ENCODE results near the gene CITED4. TPM values are rescaled to one million over a fixed set of nuclear protein-coding genes. Genes with fewer than 3 reads are reported as not detected.

The CITED4 gene
- total and polyA plus RNA-seq, 7 donors, result 3.0 to 59.8 (median 23.5) TPM; not detected in 2

- no peak for DNase-seq
- no peak overlapping the region for H3K4me3 ChIP-seq
- WGBS, 2 donors, result 76 to 87% methylated on average over 2 of the region's 2 CpGs
- intact Hi-C loops (cut with DNase I), result no loop called here
- peaks cover 0 to 11% (median 0%) of the 10 kb centered on the region in 4 donors for H3K4me1 ChIP-seq
- TF ChIP-seq, protein P1, sequence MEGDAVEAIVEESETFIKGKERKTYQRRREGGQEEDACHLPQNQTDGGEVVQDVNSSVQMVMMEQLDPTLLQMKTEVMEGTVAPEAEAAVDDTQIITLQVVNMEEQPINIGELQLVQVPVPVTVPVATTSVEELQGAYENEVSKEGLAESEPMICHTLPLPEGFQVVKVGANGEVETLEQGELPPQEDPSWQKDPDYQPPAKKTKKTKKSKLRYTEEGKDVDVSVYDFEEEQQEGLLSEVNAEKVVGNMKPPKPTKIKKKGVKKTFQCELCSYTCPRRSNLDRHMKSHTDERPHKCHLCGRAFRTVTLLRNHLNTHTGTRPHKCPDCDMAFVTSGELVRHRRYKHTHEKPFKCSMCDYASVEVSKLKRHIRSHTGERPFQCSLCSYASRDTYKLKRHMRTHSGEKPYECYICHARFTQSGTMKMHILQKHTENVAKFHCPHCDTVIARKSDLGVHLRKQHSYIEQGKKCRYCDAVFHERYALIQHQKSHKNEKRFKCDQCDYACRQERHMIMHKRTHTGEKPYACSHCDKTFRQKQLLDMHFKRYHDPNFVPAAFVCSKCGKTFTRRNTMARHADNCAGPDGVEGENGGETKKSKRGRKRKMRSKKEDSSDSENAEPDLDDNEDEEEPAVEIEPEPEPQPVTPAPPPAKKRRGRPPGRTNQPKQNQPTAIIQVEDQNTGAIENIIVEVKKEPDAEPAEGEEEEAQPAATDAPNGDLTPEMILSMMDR (IDR thresholded peaks at IDR 0.05), result no peak
- TF ChIP-seq POLR2AphosphoS5 (IDR thresholded peaks at IDR 0.05) (no peak), POLR2A (IDR thresholded peaks at IDR 0.05) (no peak), EP300 (IDR thresholded peaks at IDR 0.05) (no peak)
- no peaks in the 10 kb centered on the region for H3K36me3 ChIP-seq
- H3K27ac ChIP-seq, result no peak overlapping the region
- H3K9me3 ChIP-seq, result peaks cover 5 to 13% (median 8%) of the 10 kb centered on the region in 4 donors
- no peaks in the 10 kb centered on the region for H3K27me3 ChIP-seq
Measured at GRCh38 chr1:40890771-40891170, 28.6 kb upstream of the CITED4 start.

GRCh38 chr1:40887652-40888051 lies 25.5 kb upstream of the CITED4 start:
- H3K4me3 ChIP-seq, result no peak overlapping the region
- peaks cover 0 to 20% (median 9%) of the 10 kb centered on the region in 4 donors for H3K4me1 ChIP-seq
- no peak for DNase-seq
- peaks cover 0 to 9% (median 6%) of the 10 kb centered on the region in 3 donors for H3K27me3 ChIP-seq
- no peaks in the 10 kb centered on the region for H3K9me3 ChIP-seq
- intact Hi-C loops (cut with DNase I), result no loop called here
- WGBS, 2 donors, result 95% methylated on average over 6 of the region's 6 CpGs
- H3K36me3 ChIP-seq, result no peaks in the 10 kb centered on the region
- H3K27ac ChIP-seq, result no peak overlapping the region
- no peak for TF ChIP-seq POLR2A (IDR thresholded peaks at IDR 0.05)
- TF ChIP-seq EP300 (IDR thresholded peaks at IDR 0.05), result no peak
- TF ChIP-seq, protein P1 (IDR thresholded peaks at IDR 0.05), result no peak
- TF ChIP-seq POLR2AphosphoS5 (IDR thresholded peaks at IDR 0.05), result no peak

DNA sequence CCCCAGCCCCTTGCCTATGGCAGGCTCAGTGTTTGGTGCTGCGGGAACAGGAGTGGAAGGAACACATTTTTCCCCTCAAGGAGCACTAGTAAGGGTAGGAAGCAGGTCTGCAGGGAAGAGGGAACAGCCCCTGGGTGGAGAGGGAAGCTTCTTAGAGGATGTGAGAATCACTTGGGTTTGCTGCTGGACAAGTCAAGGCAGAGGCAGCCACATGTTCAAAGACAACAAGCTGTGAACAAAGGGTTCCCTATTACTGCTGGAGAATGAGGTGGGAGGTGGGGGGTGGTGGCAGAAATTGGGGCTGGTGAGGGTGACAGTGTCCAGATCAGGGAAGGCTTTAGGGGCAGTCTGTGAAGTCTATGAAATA lies 24.8 kb upstream of the CITED4 start:
- no peak overlapping the region for H3K4me3 ChIP-seq
- intact Hi-C loops (cut with DNase I), result no loop called here
- DNase-seq, result no peak
- no peak overlapping the region for H3K27ac ChIP-seq
- no peaks in the 10 kb centered on the region for H3K9me3 ChIP-seq
- H3K36me3 ChIP-seq, result no peaks in the 10 kb centered on the region
- WGBS, 2 donors, result 73 to 87% methylated on average over 1 of the region's 1 CpG
- peaks cover 0 to 20% (median 9%) of the 10 kb centered on the region in 4 donors for H3K4me1 ChIP-seq
- TF ChIP-seq, protein P1 (IDR thresholded peaks at IDR 0.05), result no peak
- no peak for TF ChIP-seq POLR2AphosphoS5 (IDR thresholded peaks at IDR 0.05)
- TF ChIP-seq EP300 (IDR thresholded peaks at IDR 0.05), result no peak
- no peak for TF ChIP-seq POLR2A (IDR thresholded peaks at IDR 0.05)
- H3K27me3 ChIP-seq, result peaks cover 0 to 9% (median 6%) of the 10 kb centered on the region in 3 donors

DNA sequence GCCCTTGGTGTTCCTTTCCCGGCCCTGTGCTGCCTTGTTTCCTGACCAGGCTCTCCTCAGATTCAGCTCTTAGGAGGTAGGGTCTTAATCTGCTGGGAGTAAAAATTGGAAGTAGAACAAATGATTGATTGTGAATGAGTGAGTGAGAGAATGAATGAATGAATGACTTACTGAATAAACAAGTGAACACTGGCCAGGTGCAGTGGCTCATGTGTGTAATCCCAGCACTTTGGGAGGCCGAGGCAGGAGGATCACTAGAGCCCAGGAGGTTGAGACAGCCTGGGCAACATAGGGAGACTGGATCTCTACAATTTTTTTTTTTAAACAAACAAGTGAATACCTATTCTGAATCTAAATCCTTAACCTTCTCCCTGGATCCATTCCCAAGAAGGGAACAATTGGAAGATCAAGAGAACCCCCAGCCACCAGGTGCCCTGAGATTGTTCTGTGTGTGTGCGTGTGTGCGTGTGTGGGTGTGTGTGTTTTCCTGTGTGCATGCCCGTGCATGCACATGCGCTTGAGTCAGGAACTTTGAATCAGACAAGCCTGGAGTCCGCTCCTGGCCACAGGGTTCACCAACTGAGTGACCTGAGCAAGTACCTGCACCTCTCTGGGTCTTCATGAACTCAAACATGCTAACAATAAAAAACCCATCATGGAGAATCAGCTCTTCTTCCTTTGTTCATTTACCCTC lies 24.3 kb upstream of the CITED4 start:
- H3K9me3 ChIP-seq, result no peaks in the 10 kb centered on the region
- DNase-seq, result no peak
- WGBS, 2 donors, result 76 to 81% methylated on average over 7 of the region's 7 CpGs
- H3K27ac ChIP-seq, result no peak overlapping the region
- peaks cover 0 to 20% (median 9%) of the 10 kb centered on the region in 4 donors for H3K4me1 ChIP-seq
- no peak for TF ChIP-seq POLR2AphosphoS5 (IDR thresholded peaks at IDR 0.05)
- no peak for TF ChIP-seq POLR2A (IDR thresholded peaks at IDR 0.05)
- no peak for TF ChIP-seq EP300 (IDR thresholded peaks at IDR 0.05)
- TF ChIP-seq, protein P1 (IDR thresholded peaks at IDR 0.05), result no peak
- no peak overlapping the region for H3K4me3 ChIP-seq
- no peaks in the 10 kb centered on the region for H3K36me3 ChIP-seq
- intact Hi-C loops (cut with DNase I), result no loop called here
- H3K27me3 ChIP-seq, result peaks cover 0 to 9% (median 6%) of the 10 kb centered on the region in 3 donors
